Measurements from ENCODE around the gene ZSCAN5B. TPM values are rescaled to one million over a fixed set of nuclear protein-coding genes. Genes with fewer than 3 reads are reported as not detected.

The ZSCAN5B gene
- total RNA-seq, 1 experiment from 2014 or later = not detected

DNA sequence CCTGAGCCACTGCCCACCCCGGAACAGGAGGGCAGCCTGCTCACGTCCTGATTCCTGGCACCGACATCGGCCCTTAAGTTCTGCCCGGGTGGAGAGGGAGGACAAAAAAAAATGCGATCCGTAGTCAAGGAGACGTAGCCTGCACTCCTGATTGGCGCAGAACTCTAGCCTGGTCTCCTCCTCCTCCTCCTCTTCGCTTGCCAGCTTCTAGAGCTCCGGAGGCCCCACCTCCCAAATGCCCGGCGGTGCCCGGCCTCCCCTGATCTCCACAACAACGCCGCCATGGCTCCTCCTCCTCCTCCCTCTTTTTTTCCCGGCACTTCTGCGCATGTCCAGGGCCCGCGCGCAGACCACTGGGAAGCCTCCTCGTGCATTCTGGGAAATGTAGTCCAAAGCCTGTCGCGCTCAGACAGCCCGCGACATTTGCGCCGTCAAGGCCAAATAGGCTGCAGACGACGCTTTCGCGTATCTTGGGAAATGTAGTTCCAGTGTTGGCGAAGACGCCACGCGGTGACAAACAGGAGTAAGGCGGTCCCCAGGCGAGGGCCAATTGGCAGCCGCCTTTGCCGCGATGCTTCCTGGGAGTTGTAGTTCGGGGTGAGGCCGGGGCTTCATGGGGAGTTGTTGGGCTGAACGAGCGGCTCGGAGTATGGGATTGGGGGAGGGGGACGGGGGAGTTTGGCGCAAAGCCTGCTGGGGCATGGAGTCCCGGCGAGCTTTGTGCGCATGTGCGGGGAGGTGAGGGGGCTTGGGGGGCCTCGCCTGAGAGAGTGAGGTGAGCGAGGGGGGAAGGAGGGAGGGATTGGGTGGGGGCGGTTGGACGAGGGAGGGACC is 56.8 kb downstream of the ZSCAN5B start, which contains the start of gene ZNF444:
ZNF444 (plus strand) TSS at position 705 of the 834 bp plus-strand sequence. CDS start 5,625 bp downstream, outside the sequence.
- peak within 1 kb of the TSS; percentile 95 for H3K27ac Mint-ChIP-seq
- ChIA-PET CTCF (interaction anchor here (0.6 to 2.9 kb wide), 18 partner anchors 11 to 537 kb away, joined by 3 to 19 read pairs (median 4); no protein-coding TSS in a partner anchor), POLR2A (interaction anchor here (0.7 kb wide), 1 partner anchor 32 kb away, joined by 3 read pairs; no protein-coding TSS in a partner anchor)
- H3K36me3 Mint-ChIP-seq = no peaks in the 10 kb centered on the region
- DNase-seq (ENCODE audit: low spot score) (peak; percentile 99), ATAC-seq (peak; percentile 93)
- H3K9me3 Mint-ChIP-seq = no peaks in the 10 kb centered on the region
- peaks cover 37% of the 10 kb centered on the region for H3K4me1 Mint-ChIP-seq
- TF ChIP-seq, protein P1, sequence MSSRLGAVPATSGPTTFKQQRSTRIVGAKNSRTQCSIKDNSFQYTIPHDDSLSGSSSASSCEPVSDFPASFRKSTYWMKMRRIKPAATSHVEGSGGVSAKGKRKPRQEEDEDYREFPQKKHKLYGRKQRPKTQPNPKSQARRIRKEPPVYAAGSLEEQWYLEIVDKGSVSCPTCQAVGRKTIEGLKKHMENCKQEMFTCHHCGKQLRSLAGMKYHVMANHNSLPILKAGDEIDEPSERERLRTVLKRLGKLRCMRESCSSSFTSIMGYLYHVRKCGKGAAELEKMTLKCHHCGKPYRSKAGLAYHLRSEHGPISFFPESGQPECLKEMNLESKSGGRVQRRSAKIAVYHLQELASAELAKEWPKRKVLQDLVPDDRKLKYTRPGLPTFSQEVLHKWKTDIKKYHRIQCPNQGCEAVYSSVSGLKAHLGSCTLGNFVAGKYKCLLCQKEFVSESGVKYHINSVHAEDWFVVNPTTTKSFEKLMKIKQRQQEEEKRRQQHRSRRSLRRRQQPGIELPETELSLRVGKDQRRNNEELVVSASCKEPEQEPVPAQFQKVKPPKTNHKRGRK (CRISPR knock-in tag; IDR thresholded peaks at IDR 0.05; ENCODE audit: borderline replicate concordance) = no peak
- TF ChIP-seq ZNF423 (CRISPR knock-in tag; IDR thresholded peaks at IDR 0.05) (no peak), SP1 (CRISPR knock-in tag; conservative IDR thresholded peaks at IDR 0.05) (peak; percentile 80), FOXK1 (CRISPR knock-in tag; IDR thresholded peaks at IDR 0.05) (peak; percentile 79), ETV6 (CRISPR knock-in tag; IDR thresholded peaks at IDR 0.05) (no peak; the same call in 1 of the 2 replicates), EMX1 (CRISPR knock-in tag; IDR thresholded peaks at IDR 0.05) (no peak), NFYB (CRISPR knock-in tag; conservative IDR thresholded peaks at IDR 0.05; ENCODE audit: low read depth) (peak; percentile 70), ZNF263 (CRISPR knock-in tag; IDR thresholded peaks at IDR 0.05; ENCODE audit: low read depth) (no peak), CREM (CRISPR knock-in tag; IDR thresholded peaks at IDR 0.05) (peak; percentile 87), NFE2L1 (CRISPR knock-in tag; IDR thresholded peaks at IDR 0.05) (no peak), GABPB1 (CRISPR knock-in tag; IDR thresholded peaks at IDR 0.05) (peak; percentile 66), ESRRA (CRISPR knock-in tag; IDR thresholded peaks at IDR 0.05; ENCODE audit: borderline replicate concordance) (no peak)
- TF ChIP-seq, protein P2, sequence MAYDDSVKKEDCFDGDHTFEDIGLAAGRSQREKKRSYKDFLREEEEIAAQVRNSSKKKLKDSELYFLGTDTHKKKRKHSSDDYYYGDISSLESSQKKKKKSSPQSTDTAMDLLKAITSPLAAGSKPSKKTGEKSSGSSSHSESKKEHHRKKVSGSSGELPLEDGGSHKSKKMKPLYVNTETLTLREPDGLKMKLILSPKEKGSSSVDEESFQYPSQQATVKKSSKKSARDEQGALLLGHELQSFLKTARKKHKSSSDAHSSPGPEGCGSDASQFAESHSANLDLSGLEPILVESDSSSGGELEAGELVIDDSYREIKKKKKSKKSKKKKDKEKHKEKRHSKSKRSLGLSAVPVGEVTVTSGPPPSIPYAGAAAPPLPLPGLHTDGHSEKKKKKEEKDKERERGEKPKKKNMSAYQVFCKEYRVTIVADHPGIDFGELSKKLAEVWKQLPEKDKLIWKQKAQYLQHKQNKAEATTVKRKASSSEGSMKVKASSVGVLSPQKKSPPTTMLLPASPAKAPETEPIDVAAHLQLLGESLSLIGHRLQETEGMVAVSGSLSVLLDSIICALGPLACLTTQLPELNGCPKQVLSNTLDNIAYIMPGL (CRISPR knock-in tag; IDR thresholded peaks at IDR 0.05) = no peak
- TF ChIP-seq, protein P3, sequence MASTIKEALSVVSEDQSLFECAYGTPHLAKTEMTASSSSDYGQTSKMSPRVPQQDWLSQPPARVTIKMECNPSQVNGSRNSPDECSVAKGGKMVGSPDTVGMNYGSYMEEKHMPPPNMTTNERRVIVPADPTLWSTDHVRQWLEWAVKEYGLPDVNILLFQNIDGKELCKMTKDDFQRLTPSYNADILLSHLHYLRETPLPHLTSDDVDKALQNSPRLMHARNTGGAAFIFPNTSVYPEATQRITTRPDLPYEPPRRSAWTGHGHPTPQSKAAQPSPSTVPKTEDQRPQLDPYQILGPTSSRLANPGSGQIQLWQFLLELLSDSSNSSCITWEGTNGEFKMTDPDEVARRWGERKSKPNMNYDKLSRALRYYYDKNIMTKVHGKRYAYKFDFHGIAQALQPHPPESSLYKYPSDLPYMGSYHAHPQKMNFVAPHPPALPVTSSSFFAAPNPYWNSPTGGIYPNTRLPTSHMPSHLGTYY (CRISPR knock-in tag; IDR thresholded peaks at IDR 0.05) = no peak
- TF ChIP-seq, protein P4, sequence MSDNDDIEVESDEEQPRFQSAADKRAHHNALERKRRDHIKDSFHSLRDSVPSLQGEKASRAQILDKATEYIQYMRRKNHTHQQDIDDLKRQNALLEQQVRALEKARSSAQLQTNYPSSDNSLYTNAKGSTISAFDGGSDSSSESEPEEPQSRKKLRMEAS (CRISPR knock-in tag; IDR thresholded peaks at IDR 0.05) = peak; percentile 67; the same call in 1 of the 2 replicates
- TF ChIP-seq, protein P5, sequence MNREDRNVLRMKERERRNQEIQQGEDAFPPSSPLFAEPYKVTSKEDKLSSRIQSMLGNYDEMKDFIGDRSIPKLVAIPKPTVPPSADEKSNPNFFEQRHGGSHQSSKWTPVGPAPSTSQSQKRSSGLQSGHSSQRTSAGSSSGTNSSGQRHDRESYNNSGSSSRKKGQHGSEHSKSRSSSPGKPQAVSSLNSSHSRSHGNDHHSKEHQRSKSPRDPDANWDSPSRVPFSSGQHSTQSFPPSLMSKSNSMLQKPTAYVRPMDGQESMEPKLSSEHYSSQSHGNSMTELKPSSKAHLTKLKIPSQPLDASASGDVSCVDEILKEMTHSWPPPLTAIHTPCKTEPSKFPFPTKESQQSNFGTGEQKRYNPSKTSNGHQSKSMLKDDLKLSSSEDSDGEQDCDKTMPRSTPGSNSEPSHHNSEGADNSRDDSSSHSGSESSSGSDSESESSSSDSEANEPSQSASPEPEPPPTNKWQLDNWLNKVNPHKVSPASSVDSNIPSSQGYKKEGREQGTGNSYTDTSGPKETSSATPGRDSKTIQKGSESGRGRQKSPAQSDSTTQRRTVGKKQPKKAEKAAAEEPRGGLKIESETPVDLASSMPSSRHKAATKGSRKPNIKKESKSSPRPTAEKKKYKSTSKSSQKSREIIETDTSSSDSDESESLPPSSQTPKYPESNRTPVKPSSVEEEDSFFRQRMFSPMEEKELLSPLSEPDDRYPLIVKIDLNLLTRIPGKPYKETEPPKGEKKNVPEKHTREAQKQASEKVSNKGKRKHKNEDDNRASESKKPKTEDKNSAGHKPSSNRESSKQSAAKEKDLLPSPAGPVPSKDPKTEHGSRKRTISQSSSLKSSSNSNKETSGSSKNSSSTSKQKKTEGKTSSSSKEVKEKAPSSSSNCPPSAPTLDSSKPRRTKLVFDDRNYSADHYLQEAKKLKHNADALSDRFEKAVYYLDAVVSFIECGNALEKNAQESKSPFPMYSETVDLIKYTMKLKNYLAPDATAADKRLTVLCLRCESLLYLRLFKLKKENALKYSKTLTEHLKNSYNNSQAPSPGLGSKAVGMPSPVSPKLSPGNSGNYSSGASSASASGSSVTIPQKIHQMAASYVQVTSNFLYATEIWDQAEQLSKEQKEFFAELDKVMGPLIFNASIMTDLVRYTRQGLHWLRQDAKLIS (CRISPR knock-in tag; IDR thresholded peaks at IDR 0.05; ENCODE audit: borderline replicate concordance) = no peak
- TF ChIP-seq, protein P6, sequence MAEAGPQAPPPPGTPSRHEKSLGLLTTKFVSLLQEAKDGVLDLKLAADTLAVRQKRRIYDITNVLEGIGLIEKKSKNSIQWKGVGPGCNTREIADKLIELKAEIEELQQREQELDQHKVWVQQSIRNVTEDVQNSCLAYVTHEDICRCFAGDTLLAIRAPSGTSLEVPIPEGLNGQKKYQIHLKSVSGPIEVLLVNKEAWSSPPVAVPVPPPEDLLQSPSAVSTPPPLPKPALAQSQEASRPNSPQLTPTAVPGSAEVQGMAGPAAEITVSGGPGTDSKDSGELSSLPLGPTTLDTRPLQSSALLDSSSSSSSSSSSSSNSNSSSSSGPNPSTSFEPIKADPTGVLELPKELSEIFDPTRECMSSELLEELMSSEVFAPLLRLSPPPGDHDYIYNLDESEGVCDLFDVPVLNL (CRISPR knock-in tag; IDR thresholded peaks at IDR 0.05; ENCODE audit: borderline replicate concordance, low read depth) = no peak
- TF ChIP-seq, protein P7, sequence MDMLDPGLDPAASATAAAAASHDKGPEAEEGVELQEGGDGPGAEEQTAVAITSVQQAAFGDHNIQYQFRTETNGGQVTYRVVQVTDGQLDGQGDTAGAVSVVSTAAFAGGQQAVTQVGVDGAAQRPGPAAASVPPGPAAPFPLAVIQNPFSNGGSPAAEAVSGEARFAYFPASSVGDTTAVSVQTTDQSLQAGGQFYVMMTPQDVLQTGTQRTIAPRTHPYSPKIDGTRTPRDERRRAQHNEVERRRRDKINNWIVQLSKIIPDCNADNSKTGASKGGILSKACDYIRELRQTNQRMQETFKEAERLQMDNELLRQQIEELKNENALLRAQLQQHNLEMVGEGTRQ (CRISPR knock-in tag; IDR thresholded peaks at IDR 0.05) = peak; percentile 27; the same call in 1 of the 2 replicates
- TF ChIP-seq, protein P8, sequence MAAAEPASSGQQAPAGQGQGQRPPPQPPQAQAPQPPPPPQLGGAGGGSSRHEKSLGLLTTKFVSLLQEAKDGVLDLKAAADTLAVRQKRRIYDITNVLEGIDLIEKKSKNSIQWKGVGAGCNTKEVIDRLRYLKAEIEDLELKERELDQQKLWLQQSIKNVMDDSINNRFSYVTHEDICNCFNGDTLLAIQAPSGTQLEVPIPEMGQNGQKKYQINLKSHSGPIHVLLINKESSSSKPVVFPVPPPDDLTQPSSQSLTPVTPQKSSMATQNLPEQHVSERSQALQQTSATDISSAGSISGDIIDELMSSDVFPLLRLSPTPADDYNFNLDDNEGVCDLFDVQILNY (CRISPR knock-in tag; IDR thresholded peaks at IDR 0.05) = 0 out of 2 replicates have a peak, but pooled peaks have one; percentile 35
- H3K4me3 Mint-ChIP-seq = peak within 1 kb of the TSS; percentile 79
- H3K27me3 Mint-ChIP-seq (ENCODE audit: low read depth) = peaks cover 3% of the 10 kb centered on the region; the same call in 1 of the 2 replicates

Data from WTC11 (cell line).